WTC11 (cell line): Measurements from ENCODE around the gene NCS1. TPM values are rescaled to one million over a fixed set of nuclear protein-coding genes. Genes with fewer than 3 reads are reported as not detected.

Source experiments
- ATAC-seq: fragments of 200-7000 bp; cut with Tn5 transposase; 2 replicates; pipeline ENCODE4 v1.10.0; 2021; ENCODE audit warnings: mild to moderate bottlenecking, moderate library complexity
- CTCF ChIA-PET: fragments of 300-600 bp; sonication (Branson Sonifier 250); formaldehyde crosslinking; loops from one replicate; lab custom pipeline; 2021; ENCODE audit warnings: antibody characterized with exemption; lab: Charles Lee
- POLR2A ChIA-PET: fragments of 350-600 bp; sonication (Branson Sonifier 250); formaldehyde crosslinking; loops from one replicate; lab custom pipeline; 2021; ENCODE audit warnings: antibody characterized with exemption; lab: Charles Lee
- DNase-seq: peaks from one replicate; pipeline ENCODE4 v3.0.0; 2021; ENCODE audit warnings: low spot score
- H3K27ac Mint-ChIP-seq: 2 replicates; pipeline ENCODE4 v1.8.0; 2021; ENCODE audit warnings: mixed read lengths
- H3K27me3 Mint-ChIP-seq: 2 replicates; pipeline ENCODE4 v1.8.0; 2021; ENCODE audit warnings: low read depth, mild to moderate bottlenecking, moderate library complexity, mixed read lengths
- H3K36me3 Mint-ChIP-seq: 2 replicates; pipeline ENCODE4 v1.8.0; 2021; ENCODE audit warnings: mixed read lengths
- H3K4me1 Mint-ChIP-seq: 2 replicates; pipeline ENCODE4 v1.8.0; 2022; ENCODE audit warnings: mixed read lengths
- H3K4me3 Mint-ChIP-seq: 2 replicates; pipeline ENCODE4 v1.8.0; 2021; ENCODE audit warnings: mild to moderate bottlenecking, moderate library complexity, mixed read lengths
- H3K9me3 Mint-ChIP-seq: 2 replicates; pipeline ENCODE4 v1.8.0; 2021; ENCODE audit warnings: mixed read lengths
- CBFB ChIP-seq: sonication (generic); formaldehyde crosslinking; IDR thresholded peaks from 2 replicates; pipeline ENCODE4 v1.8.1; 2022; ENCODE audit warnings: mild to moderate bottlenecking, low read depth, missing genetic modification reagents
- ETV6 ChIP-seq: sonication (generic); formaldehyde crosslinking; IDR thresholded peaks from 2 replicates; pipeline ENCODE4 v1.8.1; 2022; ENCODE audit warnings: mild to moderate bottlenecking, missing genetic modification reagents
- JUN ChIP-seq: sonication (generic); formaldehyde crosslinking; IDR thresholded peaks from 2 replicates; pipeline ENCODE4 v1.8.0; 2023; ENCODE audit warnings: mild to moderate bottlenecking, missing genetic modification reagents
- KAT7 ChIP-seq: sonication (generic); formaldehyde crosslinking; IDR thresholded peaks from 2 replicates; pipeline ENCODE4 v1.8.1; 2023; ENCODE audit warnings: missing genetic modification reagents, mild to moderate bottlenecking, borderline replicate concordance
- MXD4 ChIP-seq: fragments of 250-450 bp; sonication (Bioruptor Pico); IDR thresholded peaks from 2 replicates; pipeline ENCODE4 v1.8.0; 2021; ENCODE audit warnings: mild to moderate bottlenecking, moderate library complexity, borderline replicate concordance
- MYBL2 ChIP-seq: sonication (generic); formaldehyde crosslinking; IDR thresholded peaks from 2 replicates; pipeline ENCODE4 v1.8.1; 2023; ENCODE audit warnings: mild to moderate bottlenecking, moderate library complexity, missing genetic modification reagents
- NFYB ChIP-seq: sonication (generic); formaldehyde crosslinking; conservative IDR thresholded peaks from 2 replicates; pipeline ENCODE4 v1.8.0; 2022; ENCODE audit warnings: low read depth, missing genetic modification reagents
- NR1H2 ChIP-seq: sonication (generic); formaldehyde crosslinking; IDR thresholded peaks from 2 replicates; pipeline ENCODE4 v1.9.0; 2021; ENCODE audit warnings: mild to moderate bottlenecking, moderate library complexity, missing genetic modification reagents
- PRRX2 ChIP-seq: fragments of 250-450 bp; sonication (Bioruptor Pico); IDR thresholded peaks from 2 replicates; pipeline ENCODE4 v1.8.0; 2021; ENCODE audit warnings: mild to moderate bottlenecking
- RELA ChIP-seq: sonication (generic); formaldehyde crosslinking; IDR thresholded peaks from 2 replicates; pipeline ENCODE4 v1.8.1; 2022; ENCODE audit warnings: missing genetic modification reagents, mild to moderate bottlenecking, borderline replicate concordance
- SMAD3 ChIP-seq: sonication (generic); formaldehyde crosslinking; IDR thresholded peaks from 2 replicates; pipeline ENCODE4 v1.8.0; 2022; ENCODE audit warnings: missing genetic modification reagents, mild to moderate bottlenecking, borderline replicate concordance
- SOX15 ChIP-seq: fragments of 250-450 bp; sonication (Bioruptor Pico); IDR thresholded peaks from 2 replicates; pipeline ENCODE4 v1.9.0; 2021; ENCODE audit warnings: mild to moderate bottlenecking
- TEAD4 ChIP-seq: sonication (generic); formaldehyde crosslinking; IDR thresholded peaks from 2 replicates; pipeline ENCODE4 v1.8.0; 2022; ENCODE audit warnings: mild to moderate bottlenecking, missing genetic modification reagents
- ZNF396 ChIP-seq: fragments of 250-450 bp; sonication (Bioruptor Pico); IDR thresholded peaks from 2 replicates; pipeline ENCODE4 v1.8.0; 2021; ENCODE audit warnings: mild to moderate bottlenecking, moderate library complexity, borderline replicate concordance
- ZNF423 ChIP-seq: fragments of 250-450 bp; sonication (Bioruptor Pico); IDR thresholded peaks from 2 replicates; pipeline ENCODE4 v2.1.2; 2022; ENCODE audit warnings: mild to moderate bottlenecking, moderate library complexity
- ZNF512 ChIP-seq: sonication (generic); formaldehyde crosslinking; IDR thresholded peaks from 2 replicates; pipeline ENCODE4 v1.8.1; 2022; ENCODE audit warnings: missing genetic modification reagents, borderline replicate concordance
- ZSCAN18 ChIP-seq: fragments of 250-450 bp; sonication (Bioruptor Pico); IDR thresholded peaks from 2 replicates; pipeline ENCODE4 v2.1.2; 2022; ENCODE audit warnings: mild to moderate bottlenecking, moderate library complexity
- total RNA-seq: library from RNA; stranded (reverse); gene quantifications from 3 replicates; pipeline ENCODE4 v1.2.3, GENCODE V29; 2021
- TF ChIP-seq, protein P1 (sequence below): fragments of 250-450 bp; sonication (Bioruptor Pico); conservative IDR thresholded peaks from 2 replicates; pipeline ENCODE4 v1.9.0; 2021; ENCODE audit warnings: mild to moderate bottlenecking
- TF ChIP-seq, protein P2 (sequence below): sonication (generic); formaldehyde crosslinking; IDR thresholded peaks from 2 replicates; pipeline ENCODE4 v1.8.1; 2022; ENCODE audit warnings: low read depth, missing genetic modification reagents, borderline replicate concordance
- TF ChIP-seq, protein P3 (sequence below): sonication (generic); formaldehyde crosslinking; IDR thresholded peaks from 2 replicates; pipeline ENCODE4 v1.8.1; 2022; ENCODE audit warnings: low read depth, mild to moderate bottlenecking, moderate library complexity, missing genetic modification reagents, borderline replicate concordance
- TF ChIP-seq, protein P4 (sequence below): fragments of 250-450 bp; sonication (Bioruptor Pico); IDR thresholded peaks from 2 replicates; pipeline ENCODE4 v1.9.0; 2021; ENCODE audit warnings: mild to moderate bottlenecking, borderline replicate concordance

The NCS1 gene
- total RNA-seq, 1 experiment from 2014 or later: 32.4 TPM

DNA sequence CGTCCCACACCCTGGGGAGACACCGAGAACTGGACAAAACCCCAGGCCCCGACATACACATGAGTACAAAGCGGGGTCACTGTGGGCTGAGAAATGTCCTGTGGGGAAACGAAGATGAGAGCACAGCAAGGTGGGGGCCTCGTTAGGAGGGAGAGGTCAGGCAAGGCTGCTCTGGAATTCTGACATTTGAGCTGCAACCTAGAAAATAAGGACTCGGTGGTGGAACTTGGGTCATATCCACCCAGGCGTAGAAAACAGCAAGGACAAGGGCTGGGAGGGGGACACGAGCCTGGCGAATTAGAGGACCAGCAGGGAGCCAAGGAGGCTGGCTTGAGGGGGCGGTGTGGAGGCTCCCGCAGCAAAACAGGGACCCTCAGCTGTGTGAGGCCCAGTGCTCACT is 32.8 kb downstream of the NCS1 start:
- Mint-ChIP-seq H3K9me3 (no peaks in the 10 kb centered on the region), H3K36me3 (no peaks in the 10 kb centered on the region), H3K4me3 (no peak overlapping the region), H3K4me1 (peaks cover 31% of the 10 kb centered on the region), H3K27ac (peak overlapping the region; percentile 82), H3K27me3 (no peaks in the 10 kb centered on the region; the same call in 1 of the 2 replicates)
- no peak for ATAC-seq
- no peak for DNase-seq
- no peak for TF ChIP-seq MXD4 (CRISPR knock-in tag)
- TF ChIP-seq, protein P1, sequence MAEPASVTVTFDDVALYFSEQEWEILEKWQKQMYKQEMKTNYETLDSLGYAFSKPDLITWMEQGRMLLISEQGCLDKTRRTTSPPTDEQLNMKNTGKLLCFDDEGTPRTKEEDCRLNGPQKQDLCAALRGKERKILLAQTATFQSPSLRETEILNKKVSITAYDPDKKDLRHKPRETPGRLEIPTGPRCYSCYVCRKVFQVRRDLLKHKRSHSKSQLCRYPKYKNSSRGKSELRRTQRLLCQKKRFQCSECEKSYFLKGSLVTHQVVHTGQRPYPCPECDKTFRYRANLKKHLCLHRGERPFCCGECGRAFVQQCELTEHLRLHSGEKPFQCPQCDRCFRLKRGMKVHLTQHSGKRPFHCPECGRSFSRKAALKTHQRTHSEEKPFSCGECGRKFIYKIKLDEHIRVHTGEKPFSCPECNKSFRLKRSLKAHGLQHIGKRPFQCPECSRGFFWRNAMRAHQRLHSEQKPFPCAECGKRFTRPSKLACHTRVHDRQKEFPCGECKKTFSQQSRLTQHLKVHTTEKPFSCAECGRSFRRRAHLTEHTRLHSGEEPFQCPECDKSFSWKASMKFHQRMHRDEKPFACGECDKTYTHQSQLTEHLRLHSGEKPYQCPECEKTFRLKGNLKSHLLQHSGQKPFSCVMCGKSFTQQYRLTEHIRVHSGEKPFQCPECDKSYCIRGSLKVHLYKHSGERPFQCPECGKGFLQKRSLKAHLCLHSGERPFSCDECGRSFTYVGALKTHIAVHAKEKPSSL (CRISPR knock-in tag): no peak
- no peak for TF ChIP-seq NFYB (CRISPR knock-in tag)
- no peak for TF ChIP-seq ZNF423 (CRISPR knock-in tag)
- no peak for TF ChIP-seq TEAD4 (CRISPR knock-in tag)
- TF ChIP-seq ZNF512 (CRISPR knock-in tag): no peak
- no peak for TF ChIP-seq ZNF396
- no peak for TF ChIP-seq ETV6
- no peak for TF ChIP-seq PRRX2 (CRISPR knock-in tag)
- CTCF ChIA-PET: interaction anchor here (1.3 to 1.7 kb wide), 3 partner anchors 18 to 31 kb away, joined by 4 to 8 read pairs (median 6); no protein-coding TSS in a partner anchor
- POLR2A ChIA-PET: no interaction called here

DNA sequence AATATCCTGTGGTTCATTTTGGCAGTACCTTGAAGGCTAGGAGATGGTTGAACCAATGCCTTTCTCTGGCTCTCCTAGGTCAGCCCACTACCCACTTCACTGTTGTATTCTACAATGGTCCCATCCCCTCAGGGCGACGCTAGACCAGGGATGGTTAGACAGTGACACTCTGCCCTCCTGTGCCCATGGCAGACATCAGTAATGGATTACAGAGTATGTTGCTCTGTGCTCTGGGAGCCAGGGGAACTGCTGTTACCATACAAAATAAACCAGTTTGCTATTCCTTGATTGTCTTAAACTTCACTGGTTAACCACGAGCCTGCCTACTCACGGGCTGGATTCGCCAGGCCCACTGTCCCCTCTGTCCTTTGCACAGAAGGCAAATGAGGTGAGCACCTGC is 33.7 kb downstream of the NCS1 start:
- POLR2A ChIA-PET: interaction anchor here (0.5 kb wide), 2 partner anchors 289 to 401 kb away, joined by 3 to 7 read pairs; no protein-coding TSS in a partner anchor
- ATAC-seq (no peak), DNase-seq (no peak)
- Mint-ChIP-seq H3K4me1 (peaks cover 33% of the 10 kb centered on the region), H3K9me3 (no peaks in the 10 kb centered on the region), H3K27me3 (no peaks in the 10 kb centered on the region; the same call in 1 of the 2 replicates), H3K36me3 (no peaks in the 10 kb centered on the region), H3K27ac (peak overlapping the region; percentile 41; the same call in 1 of the 2 replicates), H3K4me3 (no peak overlapping the region)
- CTCF ChIA-PET: interaction anchor here (0.7 to 1.3 kb wide), 3 partner anchors 14 to 64 kb away, joined by 3 to 5 read pairs (median 4); no protein-coding TSS in a partner anchor
- TF ChIP-seq CBFB (CRISPR knock-in tag) (no peak), RELA (no peak), NFYB (CRISPR knock-in tag) (no peak), SMAD3 (CRISPR knock-in tag) (no peak), NR1H2 (CRISPR knock-in tag) (no peak)
- TF ChIP-seq, protein P2, sequence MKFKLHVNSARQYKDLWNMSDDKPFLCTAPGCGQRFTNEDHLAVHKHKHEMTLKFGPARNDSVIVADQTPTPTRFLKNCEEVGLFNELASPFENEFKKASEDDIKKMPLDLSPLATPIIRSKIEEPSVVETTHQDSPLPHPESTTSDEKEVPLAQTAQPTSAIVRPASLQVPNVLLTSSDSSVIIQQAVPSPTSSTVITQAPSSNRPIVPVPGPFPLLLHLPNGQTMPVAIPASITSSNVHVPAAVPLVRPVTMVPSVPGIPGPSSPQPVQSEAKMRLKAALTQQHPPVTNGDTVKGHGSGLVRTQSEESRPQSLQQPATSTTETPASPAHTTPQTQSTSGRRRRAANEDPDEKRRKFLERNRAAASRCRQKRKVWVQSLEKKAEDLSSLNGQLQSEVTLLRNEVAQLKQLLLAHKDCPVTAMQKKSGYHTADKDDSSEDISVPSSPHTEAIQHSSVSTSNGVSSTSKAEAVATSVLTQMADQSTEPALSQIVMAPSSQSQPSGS: no peak

GRCh38 chr9:130206579-130206978 is 34.4 kb downstream of the NCS1 start:
- Mint-ChIP-seq H3K36me3 (no peaks in the 10 kb centered on the region), H3K27me3 (no peaks in the 10 kb centered on the region; the same call in 1 of the 2 replicates), H3K27ac (peak overlapping the region; percentile 63; the same call in 1 of the 2 replicates), H3K9me3 (no peaks in the 10 kb centered on the region), H3K4me3 (no peak overlapping the region), H3K4me1 (peaks cover 34% of the 10 kb centered on the region)
- ATAC-seq (no peak), DNase-seq (no peak)
- ChIA-PET CTCF (interaction anchor here (1.1 kb wide), 1 partner anchor 14 kb away, joined by 3 read pairs; no protein-coding TSS in a partner anchor), POLR2A (no interaction called here)
- TF ChIP-seq, protein P3, sequence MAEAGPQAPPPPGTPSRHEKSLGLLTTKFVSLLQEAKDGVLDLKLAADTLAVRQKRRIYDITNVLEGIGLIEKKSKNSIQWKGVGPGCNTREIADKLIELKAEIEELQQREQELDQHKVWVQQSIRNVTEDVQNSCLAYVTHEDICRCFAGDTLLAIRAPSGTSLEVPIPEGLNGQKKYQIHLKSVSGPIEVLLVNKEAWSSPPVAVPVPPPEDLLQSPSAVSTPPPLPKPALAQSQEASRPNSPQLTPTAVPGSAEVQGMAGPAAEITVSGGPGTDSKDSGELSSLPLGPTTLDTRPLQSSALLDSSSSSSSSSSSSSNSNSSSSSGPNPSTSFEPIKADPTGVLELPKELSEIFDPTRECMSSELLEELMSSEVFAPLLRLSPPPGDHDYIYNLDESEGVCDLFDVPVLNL (CRISPR knock-in tag): no peak
- TF ChIP-seq JUN (no peak), KAT7 (CRISPR knock-in tag) (no peak), ZSCAN18 (CRISPR knock-in tag) (no peak), MYBL2 (CRISPR knock-in tag) (no peak), SOX15 (no peak)
- TF ChIP-seq, protein P4, sequence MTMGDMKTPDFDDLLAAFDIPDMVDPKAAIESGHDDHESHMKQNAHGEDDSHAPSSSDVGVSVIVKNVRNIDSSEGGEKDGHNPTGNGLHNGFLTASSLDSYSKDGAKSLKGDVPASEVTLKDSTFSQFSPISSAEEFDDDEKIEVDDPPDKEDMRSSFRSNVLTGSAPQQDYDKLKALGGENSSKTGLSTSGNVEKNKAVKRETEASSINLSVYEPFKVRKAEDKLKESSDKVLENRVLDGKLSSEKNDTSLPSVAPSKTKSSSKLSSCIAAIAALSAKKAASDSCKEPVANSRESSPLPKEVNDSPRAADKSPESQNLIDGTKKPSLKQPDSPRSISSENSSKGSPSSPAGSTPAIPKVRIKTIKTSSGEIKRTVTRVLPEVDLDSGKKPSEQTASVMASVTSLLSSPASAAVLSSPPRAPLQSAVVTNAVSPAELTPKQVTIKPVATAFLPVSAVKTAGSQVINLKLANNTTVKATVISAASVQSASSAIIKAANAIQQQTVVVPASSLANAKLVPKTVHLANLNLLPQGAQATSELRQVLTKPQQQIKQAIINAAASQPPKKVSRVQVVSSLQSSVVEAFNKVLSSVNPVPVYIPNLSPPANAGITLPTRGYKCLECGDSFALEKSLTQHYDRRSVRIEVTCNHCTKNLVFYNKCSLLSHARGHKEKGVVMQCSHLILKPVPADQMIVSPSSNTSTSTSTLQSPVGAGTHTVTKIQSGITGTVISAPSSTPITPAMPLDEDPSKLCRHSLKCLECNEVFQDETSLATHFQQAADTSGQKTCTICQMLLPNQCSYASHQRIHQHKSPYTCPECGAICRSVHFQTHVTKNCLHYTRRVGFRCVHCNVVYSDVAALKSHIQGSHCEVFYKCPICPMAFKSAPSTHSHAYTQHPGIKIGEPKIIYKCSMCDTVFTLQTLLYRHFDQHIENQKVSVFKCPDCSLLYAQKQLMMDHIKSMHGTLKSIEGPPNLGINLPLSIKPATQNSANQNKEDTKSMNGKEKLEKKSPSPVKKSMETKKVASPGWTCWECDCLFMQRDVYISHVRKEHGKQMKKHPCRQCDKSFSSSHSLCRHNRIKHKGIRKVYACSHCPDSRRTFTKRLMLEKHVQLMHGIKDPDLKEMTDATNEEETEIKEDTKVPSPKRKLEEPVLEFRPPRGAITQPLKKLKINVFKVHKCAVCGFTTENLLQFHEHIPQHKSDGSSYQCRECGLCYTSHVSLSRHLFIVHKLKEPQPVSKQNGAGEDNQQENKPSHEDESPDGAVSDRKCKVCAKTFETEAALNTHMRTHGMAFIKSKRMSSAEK (CRISPR knock-in tag): no peak
